GM19324 (cell line): ENCODE data around the gene ZNF705A.
"Not testable (repeated sequence)": the region's sequence is repeated elsewhere in the genome, so short reads cannot be mapped to it uniquely, and the experiment has no call there.

Experiments
- ATAC-seq: cut with Tn5 transposase; IDR thresholded peaks from one replicate; pipeline ENCODE4 v1.9.1; 2021; ENCODE audit warnings: mild to moderate bottlenecking, moderate library complexity; ENCODE audit not compliant: unreplicated experiment, low FRiP score

Gene ZNF705A

GRCh38 chr12:8183346-8183745 lies 26.5 kb downstream of the ZNF705A start:
- ATAC-seq, result not testable (repeated sequence)

- ATAC-seq, result not testable (repeated sequence)
Measured at GRCh38 chr12:8184206-8184605, 27.4 kb downstream of the ZNF705A start.

- ATAC-seq, result not testable (repeated sequence)
Measured at GRCh38 chr12:8188088-8188487, 31.3 kb downstream of the ZNF705A start.

- not testable (repeated sequence) for ATAC-seq
Measured at GRCh38 chr12:8197685-8198308, 41.0 kb downstream of the ZNF705A start.

- ATAC-seq, result not testable (repeated sequence)
Measured at GRCh38 chr12:8218711-8219382, 62.0 kb downstream of the ZNF705A start.

GRCh38 chr12:8221375-8221774 lies 64.6 kb downstream of the ZNF705A start:
- not testable (repeated sequence) for ATAC-seq

- ATAC-seq, result not testable (repeated sequence)
Measured at GRCh38 chr12:8221844-8222243, 65.0 kb downstream of the ZNF705A start.

GRCh38 chr12:8222303-8222702 lies 65.5 kb downstream of the ZNF705A start:
- ATAC-seq, result not testable (repeated sequence)

GRCh38 chr12:8223646-8224045 lies 66.8 kb downstream of the ZNF705A start:
- not testable (repeated sequence) for ATAC-seq

- not testable (repeated sequence) for ATAC-seq
Measured at GRCh38 chr12:8224782-8225181, 68.0 kb downstream of the ZNF705A start.

GRCh38 chr12:8226355-8226754 lies 69.5 kb downstream of the ZNF705A start:
- no peak for ATAC-seq

GRCh38 chr12:8226992-8227731 lies 70.3 kb downstream of the ZNF705A start, which contains the start of gene FAM90A1:
Gene FAM90A1 (minus strand): TSS chr12:8227618. CDS start chr12:8224832, 2,786 bp downstream.
- not testable (repeated sequence) for ATAC-seq

- ATAC-seq, result not testable (repeated sequence)
Measured at GRCh38 chr12:8227732-8228077, 70.9 kb downstream of the ZNF705A start.

- ATAC-seq, result not testable (repeated sequence)
Measured at GRCh38 chr12:8228607-8229006, 71.8 kb downstream of the ZNF705A start.

GRCh38 chr12:8229486-8229885 lies 72.7 kb downstream of the ZNF705A start:
- ATAC-seq, result not testable (repeated sequence)
